OCI-LY1 (cell line): Measurements from ENCODE around the gene EFHC1.
A peak's percentile ranks its signal among the peaks of the same experiment; 100 is the strongest.

Source experiments
- H2AFZ ChIP-seq: fragments of 200-600 bp; sonication (generic), shearing (Covaris generic); 2 replicates; pipeline ENCODE4 v1.6.0; 2014; ENCODE audit warnings: antibody characterized with exemption, mild to moderate bottlenecking, low read length
- H3F3A ChIP-seq: fragments of 200-600 bp; sonication (generic), shearing (Covaris generic); 2 replicates; pipeline ENCODE4 v1.6.0; 2014; ENCODE audit warnings: mild to moderate bottlenecking, antibody characterized with exemption, low read length, moderate library complexity; ENCODE audit not compliant: insufficient read depth
- H3K27ac ChIP-seq: fragments of 200-600 bp; sonication (generic); 2 replicates; pipeline ENCODE4 v1.5.1; 2014; ENCODE audit warnings: low read length, mixed run types, mild to moderate bottlenecking, low read depth; ENCODE audit not compliant: poor library complexity, severe bottlenecking
- H3K27me3 ChIP-seq: fragments of 200-600 bp; sonication (generic); 2 replicates; pipeline ENCODE4 v1.6.0; 2014; ENCODE audit warnings: antibody characterized with exemption, mild to moderate bottlenecking, low read length, moderate library complexity; ENCODE audit not compliant: insufficient read depth
- H3K36me3 ChIP-seq: fragments of 200-600 bp; sonication (generic); 2 replicates; pipeline ENCODE4 v1.6.1; 2014; ENCODE audit warnings: mild to moderate bottlenecking, antibody characterized with exemption, low read length, moderate library complexity, mixed read lengths; ENCODE audit not compliant: insufficient read depth
- H3K4me1 ChIP-seq: fragments of 200-600 bp; sonication (generic); 2 replicates; pipeline ENCODE4 v1.5.1; 2014; ENCODE audit warnings: mild to moderate bottlenecking, low read length, moderate library complexity; ENCODE audit not compliant: insufficient read depth, severe bottlenecking
- H3K4me2 ChIP-seq: fragments of 200-600 bp; sonication (generic), shearing (Covaris generic); 2 replicates; pipeline ENCODE4 v1.6.1; 2014; ENCODE audit warnings: low read length
- H3K4me3 ChIP-seq: fragments of 200-600 bp; sonication (generic); 2 replicates; pipeline ENCODE4 v1.5.1; 2014; ENCODE audit warnings: low read length, low read depth, mild to moderate bottlenecking, mixed read lengths; ENCODE audit not compliant: poor library complexity, severe bottlenecking
- H3K79me2 ChIP-seq: fragments of 200-600 bp; shearing (Covaris generic); 2 replicates; pipeline ENCODE4 v1.6.1; 2016; ENCODE audit warnings: mixed run types, low read length, mixed read lengths; ENCODE audit not compliant: insufficient read depth
- H3K9ac ChIP-seq: fragments of 200-600 bp; sonication (generic), shearing (Covaris generic); 2 replicates; pipeline ENCODE4 v1.6.1; 2014; ENCODE audit warnings: mild to moderate bottlenecking, low read length, mixed read lengths
- H3K9me2 ChIP-seq: fragments of 200-600 bp; sonication (generic), shearing (Covaris generic); 2 replicates; pipeline ENCODE4 v1.6.1; 2014; ENCODE audit warnings: low read depth, mild to moderate bottlenecking, low read length, mixed read lengths
- H3K9me3 ChIP-seq: fragments of 200-600 bp; shearing (Covaris generic); 2 replicates; pipeline ENCODE4 v1.6.1; 2014; ENCODE audit warnings: low read length, mixed read lengths
- H4K20me1 ChIP-seq: fragments of 200-600 bp; sonication (generic), shearing (Covaris generic); 2 replicates; pipeline ENCODE4 v1.6.0; 2016; ENCODE audit warnings: mild to moderate bottlenecking, low read length; ENCODE audit not compliant: insufficient read depth
- CTCF ChIP-seq: fragments of 200-600 bp; sonication (generic), shearing (Covaris generic); IDR thresholded peaks from 2 replicates; pipeline ENCODE4 v1.5.1; 2017; ENCODE audit warnings: mild to moderate bottlenecking, antibody characterized with exemption, low read length, moderate library complexity, mixed read lengths
- EZH2 ChIP-seq: fragments of 200-600 bp; sonication (generic), shearing (Covaris generic); IDR thresholded peaks from 2 replicates; pipeline ENCODE4 v1.8.0; 2017; ENCODE audit warnings: borderline replicate concordance, mixed run types, mild to moderate bottlenecking, antibody characterized with exemption, low read length, moderate library complexity, mixed read lengths

Gene EFHC1

GRCh38 chr6:52536424-52536916 lies 116.3 kb downstream of the EFHC1 start:
- H3K9ac ChIP-seq: peak overlapping the region; percentile 62
- H4K20me1 ChIP-seq: no peaks in the 10 kb centered on the region
- peak overlapping the region; percentile 57 for H3K4me2 ChIP-seq
- TF ChIP-seq CTCF (no peak), EZH2 (no peak)
- H3K4me1 ChIP-seq: peaks cover 90% of the 10 kb centered on the region
- no peaks in the 10 kb centered on the region for H3K9me2 ChIP-seq
- no peaks in the 10 kb centered on the region for H3K9me3 ChIP-seq
- H3K36me3 ChIP-seq: peaks cover 21% of the 10 kb centered on the region
- H3F3A ChIP-seq: peaks cover 6% of the 10 kb centered on the region; the same call in 1 of the 2 replicates
- H3K4me3 ChIP-seq: peak overlapping the region; percentile 40
- peaks cover 37% of the 10 kb centered on the region for H3K79me2 ChIP-seq
- H3K27me3 ChIP-seq: no peaks in the 10 kb centered on the region
- no peak overlapping the region for H2AFZ ChIP-seq
- H3K27ac ChIP-seq: peak overlapping the region; percentile 99

- H3F3A ChIP-seq: peaks cover 6% of the 10 kb centered on the region; the same call in 1 of the 2 replicates
- H2AFZ ChIP-seq: no peak overlapping the region
- H3K79me2 ChIP-seq: peaks cover 40% of the 10 kb centered on the region
- peaks cover 21% of the 10 kb centered on the region for H3K36me3 ChIP-seq
- H3K9me2 ChIP-seq: no peaks in the 10 kb centered on the region
- H3K27ac ChIP-seq: peak overlapping the region; percentile 99
- H3K4me2 ChIP-seq: peak overlapping the region; percentile 57
- H3K27me3 ChIP-seq: no peaks in the 10 kb centered on the region
- TF ChIP-seq CTCF (no peak), EZH2 (no peak)
- no peaks in the 10 kb centered on the region for H3K9me3 ChIP-seq
- H3K4me3 ChIP-seq: peak overlapping the region; percentile 40
- peak overlapping the region; percentile 57 for H3K9ac ChIP-seq
- no peaks in the 10 kb centered on the region for H4K20me1 ChIP-seq
- H3K4me1 ChIP-seq: peaks cover 90% of the 10 kb centered on the region
Observed at GRCh38 chr6:52537001-52537753, 117.0 kb downstream of the EFHC1 start.

- peak overlapping the region; percentile 57 for H3K9ac ChIP-seq
- peak overlapping the region; percentile 27 for H3K4me3 ChIP-seq
- H3K27me3 ChIP-seq: no peaks in the 10 kb centered on the region
- H3K36me3 ChIP-seq: peaks cover 18% of the 10 kb centered on the region
- no peaks in the 10 kb centered on the region for H4K20me1 ChIP-seq
- H3F3A ChIP-seq: peaks cover 6% of the 10 kb centered on the region; the same call in 1 of the 2 replicates
- H3K79me2 ChIP-seq: peaks cover 50% of the 10 kb centered on the region
- H3K4me2 ChIP-seq: peak overlapping the region; percentile 57
- H3K27ac ChIP-seq: peak overlapping the region; percentile 99
- H2AFZ ChIP-seq: no peak overlapping the region
- H3K9me3 ChIP-seq: no peaks in the 10 kb centered on the region
- H3K4me1 ChIP-seq: peaks cover 93% of the 10 kb centered on the region
- TF ChIP-seq EZH2 (no peak), CTCF (no peak)
- no peaks in the 10 kb centered on the region for H3K9me2 ChIP-seq
Observed at GRCh38 chr6:52538252-52538900, 118.2 kb downstream of the EFHC1 start.
